Caco-2 (cell line): ENCODE data around the gene RACGAP1. TPM values are rescaled to one million over a fixed set of nuclear protein-coding genes. Genes with fewer than 3 reads are reported as not detected.

ENCODE experiments used
- BruUV-seq: library from RNA; stranded (reverse); fragments of 400-500 nt; replicated peaks from 2 replicates; lab custom pipeline; 2021; lab: Mats Ljungman, UMichigan
- CTCF ChIA-PET: fragments of 300-600 bp; sonication (Branson Sonifier 250); formaldehyde crosslinking; loops from one replicate; lab custom pipeline; 2022; ENCODE audit warnings: antibody characterized with exemption; lab: Charles Lee
- POLR2A ChIA-PET: fragments of 300-600 bp; sonication (Branson Sonifier 250); formaldehyde crosslinking; loops from one replicate; lab custom pipeline; 2022; ENCODE audit warnings: antibody characterized with exemption; lab: Charles Lee
- DNase-seq, 2 experiments: peaks; one replicate each; pipeline versions ENCODE4 v3.0.0 to v3.0.0-alpha.2; 2020 to 2022
- H3K27me3 ChIP-seq: replicated peaks from 2 replicates; pipeline ENCODE4 v1.6.0; 2011; ENCODE audit warnings: low read length; ENCODE audit not compliant: control insufficient read depth, insufficient read depth
- H3K36me3 ChIP-seq: 2 replicates; pipeline ENCODE4 v1.5.1; 2011; ENCODE audit warnings: low read length; ENCODE audit not compliant: control insufficient read depth, insufficient read depth
- H3K4me1 ChIP-seq: fragments of 250-450 bp; sonication (Bioruptor Pico); 2 replicates; pipeline ENCODE4 v1.5.1; 2020; ENCODE audit warnings: mild to moderate bottlenecking
- H3K4me3 ChIP-seq: 2 replicates; pipeline ENCODE4 v1.5.1; 2011; ENCODE audit warnings: low read depth, mild to moderate bottlenecking, control low read depth, low read length
- H3K9me3 ChIP-seq: fragments of 250-450 bp; sonication (Bioruptor Pico); 2 replicates; pipeline ENCODE4 v1.5.1; 2020; ENCODE audit warnings: mild to moderate bottlenecking, moderate library complexity
- H3K27ac Mint-ChIP-seq: one replicate; pipeline ENCODE4 v1.8.0; 2022; ENCODE audit warnings: mixed read lengths; ENCODE audit not compliant: unreplicated experiment
- H3K27me3 Mint-ChIP-seq: one replicate; pipeline ENCODE4 v1.8.0; 2022; ENCODE audit warnings: mixed read lengths; ENCODE audit not compliant: insufficient read depth, unreplicated experiment
- H3K36me3 Mint-ChIP-seq: one replicate; pipeline ENCODE4 v1.8.0; 2022; ENCODE audit warnings: mild to moderate bottlenecking, mixed read lengths; ENCODE audit not compliant: insufficient read depth, unreplicated experiment
- H3K4me1 Mint-ChIP-seq: one replicate; pipeline ENCODE4 v1.8.0; 2022; ENCODE audit warnings: low read depth, mixed read lengths; ENCODE audit not compliant: unreplicated experiment
- H3K4me3 Mint-ChIP-seq: one replicate; pipeline ENCODE4 v1.8.0; 2022; ENCODE audit warnings: mild to moderate bottlenecking, moderate library complexity, mixed read lengths; ENCODE audit not compliant: unreplicated experiment
- H3K9me3 Mint-ChIP-seq: one replicate; pipeline ENCODE4 v1.8.0; 2022; ENCODE audit warnings: mixed read lengths; ENCODE audit not compliant: unreplicated experiment
- intact Hi-C: fragments of 100-400 bp; cut with micrococcal nuclease; formaldehyde crosslinking; loops from one replicate; pipeline ENCODE4 v1.10.0; 2022; ENCODE audit not compliant: unreplicated experiment
- total RNA-seq: library from RNA; stranded (reverse); gene quantifications from 2 replicates; pipeline ENCODE4 v1.2.3, GENCODE V29; 2022
- TF ChIP-seq, protein P1 (sequence below), 2 experiments: fragments of 200-600 bp in 1 of 2; IDR thresholded peaks; 1 replicate in 1 of 2; 2 replicates in 1 of 2; pipeline versions ENCODE4 v1.5.1 to v1.8.0; 2011 to 2022; ENCODE audit warnings: antibody characterized with exemption in 1 of 2, control low read depth in 1 of 2, inconsistent platforms in 1 of 2, low read depth in 1 of 2, low read length in 1 of 2, mild to moderate bottlenecking in 1 of 2, moderate library complexity in 1 of 2; ENCODE audit not compliant: insufficient read depth in 1 of 2, severe bottlenecking in 1 of 2, unreplicated experiment in 1 of 2

The RACGAP1 gene
- total RNA-seq, 1 experiment from 2014 or later: 131 TPM

DNA sequence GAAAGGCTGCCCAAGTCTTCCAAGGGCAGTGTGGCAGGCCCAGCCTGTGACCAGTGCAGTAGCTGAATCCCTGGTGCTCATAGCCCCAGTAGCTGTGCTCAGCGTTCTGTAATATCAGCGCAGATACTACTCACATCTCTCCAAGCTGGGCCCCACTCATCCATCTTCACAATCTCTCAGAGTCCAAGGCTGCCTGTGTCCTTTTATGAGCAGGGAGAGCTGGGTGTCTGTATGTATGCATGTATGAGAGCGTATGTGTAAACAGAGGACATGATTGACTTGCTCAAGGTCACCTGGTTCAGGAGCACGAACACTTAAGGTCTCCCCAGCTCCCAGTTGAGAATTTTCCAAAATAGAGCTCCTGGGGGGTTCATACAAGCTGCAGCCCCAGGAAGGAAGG, 47.2 kb downstream of the RACGAP1 start:
- H3K36me3 ChIP-seq: no peaks in the 10 kb centered on the region
- Mint-ChIP-seq H3K36me3 (no peaks in the 10 kb centered on the region), H3K4me3 (no peak overlapping the region), H3K27ac (no peak overlapping the region), H3K27me3 (no peaks in the 10 kb centered on the region), H3K4me1 (peaks cover 19% of the 10 kb centered on the region), H3K9me3 (no peaks in the 10 kb centered on the region)
- no peaks in the 10 kb centered on the region for H3K9me3 ChIP-seq
- no TSS peak for BruUV-seq
- H3K27me3 ChIP-seq: no peaks in the 10 kb centered on the region
- intact Hi-C loops: no loop called here
- peaks cover 19% of the 10 kb centered on the region for H3K4me1 ChIP-seq
- DNase-seq: no peak
- TF ChIP-seq, protein P1, sequence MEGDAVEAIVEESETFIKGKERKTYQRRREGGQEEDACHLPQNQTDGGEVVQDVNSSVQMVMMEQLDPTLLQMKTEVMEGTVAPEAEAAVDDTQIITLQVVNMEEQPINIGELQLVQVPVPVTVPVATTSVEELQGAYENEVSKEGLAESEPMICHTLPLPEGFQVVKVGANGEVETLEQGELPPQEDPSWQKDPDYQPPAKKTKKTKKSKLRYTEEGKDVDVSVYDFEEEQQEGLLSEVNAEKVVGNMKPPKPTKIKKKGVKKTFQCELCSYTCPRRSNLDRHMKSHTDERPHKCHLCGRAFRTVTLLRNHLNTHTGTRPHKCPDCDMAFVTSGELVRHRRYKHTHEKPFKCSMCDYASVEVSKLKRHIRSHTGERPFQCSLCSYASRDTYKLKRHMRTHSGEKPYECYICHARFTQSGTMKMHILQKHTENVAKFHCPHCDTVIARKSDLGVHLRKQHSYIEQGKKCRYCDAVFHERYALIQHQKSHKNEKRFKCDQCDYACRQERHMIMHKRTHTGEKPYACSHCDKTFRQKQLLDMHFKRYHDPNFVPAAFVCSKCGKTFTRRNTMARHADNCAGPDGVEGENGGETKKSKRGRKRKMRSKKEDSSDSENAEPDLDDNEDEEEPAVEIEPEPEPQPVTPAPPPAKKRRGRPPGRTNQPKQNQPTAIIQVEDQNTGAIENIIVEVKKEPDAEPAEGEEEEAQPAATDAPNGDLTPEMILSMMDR (IDR thresholded peaks at IDR 0.05; ENCODE audit: insufficient read depth in 1 of 2, low read depth in 1 of 2, low read length in 1 of 2, severe bottlenecking in 1 of 2, unreplicated experiment in 1 of 2): no peak
- H3K4me3 ChIP-seq: no peak overlapping the region
- CTCF ChIA-PET: interaction anchor here (0.6 to 1.2 kb wide), 3 partner anchors 10 to 78 kb away, joined by 3 to 6 read pairs (median 3); no protein-coding TSS in a partner anchor
- POLR2A ChIA-PET: no interaction called here

DNA sequence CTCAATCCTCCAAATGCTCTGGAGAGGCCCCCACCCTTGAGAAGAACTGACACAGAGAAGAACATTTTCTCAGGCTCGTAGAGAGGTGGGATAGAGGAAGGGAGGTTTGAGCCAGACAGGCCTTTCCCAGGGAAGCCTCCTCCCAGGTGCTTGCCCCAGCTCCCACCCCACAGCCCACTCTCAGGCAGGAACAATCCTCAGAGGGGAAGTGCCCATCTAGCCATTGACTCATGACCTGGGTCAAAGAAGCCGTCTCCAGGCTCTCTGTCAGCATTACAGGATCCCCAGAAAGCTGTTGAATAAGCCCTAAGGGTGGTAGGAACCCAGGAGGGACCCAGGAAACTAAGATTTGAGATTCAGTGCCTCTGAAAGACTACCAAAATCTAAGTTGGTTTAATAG, 48.7 kb downstream of the RACGAP1 start:
- intact Hi-C loops: no loop called here
- POLR2A ChIA-PET: no interaction called here
- no peak overlapping the region for H3K4me3 ChIP-seq
- Mint-ChIP-seq H3K9me3 (no peaks in the 10 kb centered on the region), H3K4me1 (peaks cover 19% of the 10 kb centered on the region), H3K27me3 (no peaks in the 10 kb centered on the region), H3K4me3 (no peak overlapping the region), H3K27ac (no peak overlapping the region), H3K36me3 (no peaks in the 10 kb centered on the region)
- peaks cover 15% of the 10 kb centered on the region for H3K4me1 ChIP-seq
- TF ChIP-seq, protein P1 (IDR thresholded peaks at IDR 0.05; ENCODE audit: insufficient read depth in 1 of 2, low read depth in 1 of 2, low read length in 1 of 2, severe bottlenecking in 1 of 2, unreplicated experiment in 1 of 2): no peak
- H3K36me3 ChIP-seq: no peaks in the 10 kb centered on the region
- BruUV-seq: no TSS peak
- CTCF ChIA-PET: no interaction called here
- no peaks in the 10 kb centered on the region for H3K9me3 ChIP-seq
- no peak for DNase-seq
- H3K27me3 ChIP-seq: no peaks in the 10 kb centered on the region

DNA sequence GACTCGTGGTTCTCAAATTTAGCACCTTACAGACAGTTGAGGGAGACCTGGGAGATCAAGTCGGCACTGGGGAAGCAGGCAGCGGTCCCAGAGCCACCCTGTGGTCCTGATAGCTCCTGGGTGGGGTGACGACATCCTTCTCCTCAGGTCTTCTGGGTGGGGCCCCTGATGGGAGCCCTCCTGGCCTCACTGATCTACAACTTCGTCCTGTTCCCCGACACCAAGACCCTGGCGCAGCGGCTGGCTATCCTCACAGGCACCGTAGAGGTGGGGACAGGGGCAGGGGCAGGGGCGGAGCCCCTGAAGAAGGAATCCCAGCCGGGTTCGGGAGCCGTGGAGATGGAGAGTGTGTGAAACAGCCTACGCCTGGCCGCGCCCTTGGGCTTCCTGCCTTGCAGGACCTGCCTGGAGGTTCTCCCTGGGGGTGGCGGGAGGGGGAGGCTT, 50.0 kb downstream of the RACGAP1 start:
- H3K4me3 ChIP-seq: no peak overlapping the region
- Mint-ChIP-seq H3K9me3 (no peaks in the 10 kb centered on the region), H3K4me1 (peaks cover 10% of the 10 kb centered on the region), H3K27me3 (no peaks in the 10 kb centered on the region), H3K4me3 (no peak overlapping the region), H3K27ac (peak overlapping the region; percentile 61), H3K36me3 (no peaks in the 10 kb centered on the region)
- no peaks in the 10 kb centered on the region for H3K36me3 ChIP-seq
- BruUV-seq: no TSS peak
- no peaks in the 10 kb centered on the region for H3K27me3 ChIP-seq
- H3K9me3 ChIP-seq: no peaks in the 10 kb centered on the region
- TF ChIP-seq, protein P1 (IDR thresholded peaks at IDR 0.05; ENCODE audit: insufficient read depth in 1 of 2, low read depth in 1 of 2, low read length in 1 of 2, severe bottlenecking in 1 of 2, unreplicated experiment in 1 of 2): no peak
- intact Hi-C loops: loop anchor here (2.0 kb wide), 1 partner anchor 81 kb away; the partner anchor contains the start of gene ASIC1
- H3K4me1 ChIP-seq: peaks cover 4% of the 10 kb centered on the region; the same call in 1 of the 2 replicates
- DNase-seq: no peak
- ChIA-PET POLR2A (no interaction called here), CTCF (interaction anchor here (0.8 to 1.2 kb wide), 5 partner anchors 8 to 108 kb away, joined by 3 to 4 read pairs (median 3); no protein-coding TSS in a partner anchor)
